Erythroblast (primary cell): ENCODE results near the gene TSC1.
"Not testable (repeated sequence)": the region's sequence is repeated elsewhere in the genome, so short reads cannot be mapped to it uniquely, and the experiment has no call there.

Experiments used
- DNase-seq, 2 experiments: peaks; one replicate each; lab custom pipeline; 2025; lab: John Stamatoyannopoulos, UW
- GATA1 ChIP-seq: IDR thresholded peaks from 2 replicates; pipeline ENCODE4 v1.6.1; 2011; ENCODE audit warnings: low read depth, mild to moderate bottlenecking, control low read depth, low read length, moderate library complexity
- POLR2A ChIP-seq: IDR thresholded peaks from 2 replicates; pipeline ENCODE4 v1.6.1; 2011; ENCODE audit warnings: mild to moderate bottlenecking, low read length

The TSC1 gene

DNA sequence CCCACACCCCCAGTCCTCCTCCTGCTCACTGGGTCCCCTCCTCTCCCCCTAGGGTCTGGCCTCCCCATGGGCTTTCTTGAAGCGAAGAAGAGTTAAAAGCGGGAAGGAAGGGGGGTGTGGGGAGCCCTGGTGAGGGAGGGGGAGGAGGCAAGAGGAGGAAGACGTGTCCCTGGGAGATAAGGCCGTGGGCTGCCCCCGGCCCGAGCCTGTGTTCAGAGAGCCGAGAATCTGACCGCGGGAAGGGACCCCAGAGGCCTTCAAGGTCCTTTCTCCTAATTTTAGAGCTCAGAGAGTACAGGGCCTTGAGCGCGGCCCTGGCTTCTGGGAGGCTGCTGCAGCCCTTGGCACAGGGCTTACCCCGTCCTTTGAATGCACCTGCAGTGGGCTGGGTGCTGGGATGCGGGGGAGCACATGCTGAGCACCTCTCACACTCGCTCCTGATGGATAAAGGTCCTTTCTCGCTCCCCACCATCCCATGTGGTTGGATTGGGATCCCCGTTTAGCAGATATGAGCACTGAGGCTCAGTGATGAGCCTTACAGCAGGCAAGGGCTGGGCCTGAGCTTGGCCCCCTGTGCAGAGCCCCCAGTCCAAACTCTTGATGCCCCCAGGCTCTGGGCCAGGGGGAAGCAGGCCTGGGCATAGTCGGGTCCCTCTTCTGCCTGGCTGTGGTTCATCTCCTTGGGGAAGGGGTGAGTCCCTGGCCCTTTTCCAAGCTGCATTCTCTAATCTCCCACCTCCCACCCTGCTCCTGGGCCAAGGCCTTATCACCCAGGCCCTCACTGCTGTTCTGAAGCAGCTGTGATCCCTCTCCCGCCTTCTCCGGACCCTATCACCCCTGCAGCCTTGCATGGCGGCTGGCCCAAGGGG lies 40.0 kb upstream of the TSC1 start:
- peak; percentile 96 to 99 for DNase-seq
- TF ChIP-seq POLR2A (peak; percentile 74), GATA1 (peak; percentile 42)

DNA sequence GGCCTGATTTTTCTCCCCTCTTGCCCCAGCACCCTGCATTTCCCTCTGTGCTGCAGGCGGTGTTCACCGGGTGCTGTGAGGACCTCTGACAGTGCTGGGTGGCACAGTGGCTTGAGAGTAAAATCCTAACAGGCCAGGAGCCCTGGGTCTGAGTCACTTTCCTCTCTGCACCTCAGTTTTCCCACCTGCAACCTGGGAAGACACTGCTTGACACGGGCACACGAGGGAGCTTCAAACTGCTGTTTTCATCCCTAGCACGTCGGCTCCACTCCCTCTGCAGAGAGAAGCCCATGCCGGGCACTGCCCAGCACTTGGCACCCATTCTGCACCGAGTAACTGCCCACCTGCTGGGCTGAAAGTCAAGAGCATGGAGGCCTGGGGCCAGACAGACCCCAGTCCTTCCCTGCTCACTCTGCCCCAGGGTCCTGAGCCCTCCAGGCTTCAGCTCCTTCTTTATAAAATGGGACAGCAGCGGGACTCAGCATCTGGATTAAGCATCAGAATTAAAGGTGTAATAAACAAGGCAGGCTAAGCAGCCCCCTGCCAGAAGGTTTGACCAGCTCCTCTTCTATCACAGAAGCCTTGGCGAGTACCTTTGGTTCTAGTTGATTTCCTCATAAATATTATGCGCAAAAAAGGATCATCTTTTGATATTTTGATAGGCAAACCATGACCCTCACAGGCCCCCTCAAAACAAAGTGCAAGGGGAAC lies 39.2 kb upstream of the TSC1 start:
- no peak for TF ChIP-seq GATA1
- TF ChIP-seq POLR2A = no peak
- DNase-seq = no peak

DNA sequence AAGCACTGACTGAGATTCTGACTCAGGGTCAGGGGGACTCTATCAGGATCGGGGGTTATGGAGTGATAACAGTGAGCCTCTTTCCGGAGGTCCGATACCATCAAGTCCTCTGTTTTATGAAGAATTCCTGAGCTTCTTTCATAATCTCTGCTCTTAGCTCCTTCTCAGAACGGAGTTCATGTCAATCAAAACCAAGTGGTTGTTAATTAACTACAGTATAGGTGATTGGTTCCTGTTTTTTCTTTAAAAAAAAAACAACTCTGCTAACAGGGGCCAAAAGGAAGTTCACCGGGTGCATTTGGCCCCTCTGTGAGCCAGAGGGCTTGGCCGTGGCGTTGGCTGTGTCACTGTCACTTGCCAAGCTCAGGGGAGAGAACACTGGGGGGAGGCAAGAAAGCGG lies 38.0 kb upstream of the TSC1 start:
- peak in 1 of 2 experiments; percentile 57 for DNase-seq
- no peak for TF ChIP-seq GATA1

DNA sequence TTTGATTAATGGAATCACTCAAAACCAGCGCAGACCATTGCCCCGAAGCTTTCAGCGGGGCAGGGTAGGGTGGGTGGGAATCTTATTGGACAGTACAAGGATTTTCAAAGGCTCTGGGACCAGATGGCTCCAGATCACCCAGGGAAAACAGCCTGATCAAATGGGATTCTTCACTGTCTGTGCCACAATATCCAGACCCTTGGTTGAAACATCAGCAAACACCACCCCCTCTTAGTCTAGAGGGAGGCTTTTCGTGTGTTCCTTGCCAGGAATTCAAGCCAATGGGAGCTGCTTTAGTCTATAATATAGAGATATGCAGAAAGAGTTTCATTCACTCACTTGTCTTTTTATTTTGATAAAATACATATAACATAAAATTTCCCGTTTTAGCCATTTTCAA lies 35.7 kb upstream of the TSC1 start:
- no peak for DNase-seq
- no peak for TF ChIP-seq GATA1
- peak; percentile 1 for TF ChIP-seq POLR2A

DNA sequence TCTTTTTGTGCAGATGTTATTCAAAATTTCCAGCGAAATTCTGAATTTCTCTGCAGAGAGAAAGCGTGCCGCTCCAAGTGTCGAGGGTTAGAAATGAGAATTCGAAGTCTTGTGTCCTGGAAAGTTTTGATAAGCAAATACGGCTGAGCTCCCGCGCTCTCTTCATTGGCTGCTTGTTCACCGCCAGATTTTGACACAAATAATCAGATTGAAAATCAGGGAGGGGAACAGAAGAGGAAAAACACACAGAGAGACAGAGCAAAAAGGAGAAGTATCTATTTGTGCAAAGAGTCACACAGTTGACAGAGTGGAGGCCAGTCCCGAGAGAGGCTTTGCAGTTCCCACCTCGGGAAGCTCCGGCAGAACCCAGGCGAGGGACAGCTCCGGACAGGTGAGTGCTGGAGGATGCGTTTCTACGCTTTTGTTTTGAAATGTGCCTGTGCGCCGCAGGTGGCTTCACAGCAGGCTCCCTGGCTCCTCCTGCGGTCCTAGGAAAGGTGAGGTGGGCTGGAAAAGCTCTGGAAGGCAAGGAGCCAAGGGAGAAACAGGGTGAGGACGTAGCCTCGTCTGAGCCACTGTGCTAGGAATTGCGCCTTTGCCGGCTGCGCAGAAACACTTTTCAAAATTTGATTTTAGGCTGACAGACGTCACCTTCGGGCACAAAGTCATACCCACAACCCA lies 34.2 kb upstream of the TSC1 start, which contains the start of gene GFI1B:
Gene GFI1B, plus strand, starts transcription at position 244 of the 681 bp plus-strand sequence. CDS start 7,985 bp downstream, outside the sequence.
- TF ChIP-seq GATA1 (no peak), POLR2A (peak; percentile 96)

DNA sequence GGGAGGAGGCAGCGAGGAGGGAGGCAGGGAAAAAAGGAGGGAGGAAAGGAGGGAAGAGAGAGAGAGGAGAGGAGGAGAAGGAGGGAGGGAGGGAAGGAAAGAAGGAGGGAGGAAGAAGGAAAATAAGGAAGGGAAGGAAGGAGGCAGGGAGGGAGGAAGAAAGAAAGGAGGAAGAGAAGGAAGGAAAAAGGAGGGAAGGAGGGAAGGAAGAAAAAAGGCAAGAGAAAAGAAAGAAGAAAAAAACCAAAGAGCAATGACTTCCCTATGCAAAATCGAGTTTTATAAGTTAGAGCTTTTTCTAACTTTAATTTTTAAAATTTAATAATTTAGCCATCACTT lies 33.7 kb upstream of the TSC1 start:
- TF ChIP-seq GATA1 (no peak), POLR2A (no peak)

More for the DNA sequence above, 34.2 kb upstream of the TSC1 start, which contains the start of gene GFI1B:
- peak; percentile 84 to 90 for DNase-seq

DNA sequence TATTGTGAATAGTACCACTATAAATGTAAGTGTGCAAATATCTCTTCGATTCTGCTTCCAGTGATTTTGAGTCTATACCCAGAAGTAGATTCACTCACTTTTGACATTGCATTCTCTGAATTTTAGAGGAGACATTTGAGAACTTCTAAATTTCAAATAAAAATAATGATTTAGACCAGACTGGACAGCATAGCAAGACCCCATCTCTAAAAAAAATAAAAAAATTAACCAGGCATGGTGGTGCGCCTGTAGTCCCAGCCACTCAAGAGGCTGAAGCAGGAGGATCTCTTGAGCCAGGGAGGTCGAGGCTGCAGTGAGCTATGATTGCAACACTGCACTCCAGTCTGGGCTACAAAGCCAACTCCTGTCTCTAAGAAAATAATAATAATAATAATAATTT lies 32.2 kb upstream of the TSC1 start:
- no peak for DNase-seq
- TF ChIP-seq POLR2A (no peak), GATA1 (no peak)

More for the DNA sequence above, 33.7 kb upstream of the TSC1 start:
- DNase-seq = no peak

DNA sequence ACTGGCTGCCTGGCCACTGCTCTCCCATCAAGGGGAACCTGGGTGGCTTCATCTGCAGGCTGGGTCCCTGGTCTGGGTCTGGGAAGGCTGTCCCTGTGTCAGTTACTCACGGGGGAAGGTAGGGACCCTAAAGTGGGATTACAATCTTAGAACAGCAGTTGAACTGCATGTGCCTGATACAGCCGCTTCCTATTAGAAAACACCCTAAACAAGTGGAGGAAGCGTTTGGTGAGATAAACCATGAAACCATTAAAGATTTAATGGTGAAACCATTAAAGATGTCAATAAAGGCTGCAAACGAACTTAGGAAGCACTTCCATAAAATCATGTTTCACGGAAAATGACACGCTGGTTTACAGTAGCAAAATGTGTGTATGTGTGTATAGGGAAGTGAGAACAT lies 31.5 kb upstream of the TSC1 start:
- DNase-seq = no peak
- TF ChIP-seq GATA1 = no peak
- TF ChIP-seq POLR2A = no peak

DNA sequence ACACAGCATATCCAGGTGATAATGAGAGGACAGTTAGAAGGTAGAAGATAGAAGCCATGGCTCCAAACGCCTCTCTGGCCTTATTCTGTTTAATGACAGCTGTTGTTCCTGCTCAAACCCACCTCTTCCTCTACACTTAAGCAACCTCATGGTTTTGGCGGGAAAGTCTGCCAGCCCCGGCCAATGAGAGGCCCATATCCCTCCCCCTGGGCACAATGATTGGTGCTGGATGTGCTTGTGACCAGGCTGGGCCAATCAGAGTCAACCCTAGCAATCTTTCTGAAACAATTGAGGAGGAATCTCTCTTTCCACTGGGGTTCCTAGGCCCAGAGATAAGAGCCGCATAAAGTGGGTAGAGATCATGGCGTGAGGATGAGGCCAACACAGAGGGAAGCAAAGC lies 29.3 kb upstream of the TSC1 start:
- TF ChIP-seq GATA1 (no peak), POLR2A (no peak)
- DNase-seq = peak in 1 of 2 experiments; percentile 66

DNA sequence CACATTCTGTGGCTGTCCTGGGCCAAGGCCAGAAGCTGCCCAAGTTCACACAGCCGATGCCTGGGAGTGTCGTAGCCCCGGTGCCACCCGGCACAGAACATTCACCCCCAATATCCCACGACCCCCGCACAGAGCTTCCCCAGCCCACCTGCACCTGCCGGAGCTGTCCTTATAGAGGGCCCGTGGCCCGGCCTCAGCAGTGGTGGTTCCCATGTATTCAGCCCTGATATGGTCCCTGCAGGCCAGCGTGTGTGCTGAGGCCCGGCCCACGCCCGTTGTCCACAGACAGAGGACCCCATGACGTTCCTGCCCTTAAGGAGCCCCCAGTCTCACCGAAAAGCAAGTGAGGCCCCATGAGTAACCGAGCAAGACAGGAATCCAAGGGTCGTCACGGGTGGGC lies 28.8 kb upstream of the TSC1 start:
- DNase-seq = no peak
- TF ChIP-seq GATA1 (no peak), POLR2A (no peak)

DNA sequence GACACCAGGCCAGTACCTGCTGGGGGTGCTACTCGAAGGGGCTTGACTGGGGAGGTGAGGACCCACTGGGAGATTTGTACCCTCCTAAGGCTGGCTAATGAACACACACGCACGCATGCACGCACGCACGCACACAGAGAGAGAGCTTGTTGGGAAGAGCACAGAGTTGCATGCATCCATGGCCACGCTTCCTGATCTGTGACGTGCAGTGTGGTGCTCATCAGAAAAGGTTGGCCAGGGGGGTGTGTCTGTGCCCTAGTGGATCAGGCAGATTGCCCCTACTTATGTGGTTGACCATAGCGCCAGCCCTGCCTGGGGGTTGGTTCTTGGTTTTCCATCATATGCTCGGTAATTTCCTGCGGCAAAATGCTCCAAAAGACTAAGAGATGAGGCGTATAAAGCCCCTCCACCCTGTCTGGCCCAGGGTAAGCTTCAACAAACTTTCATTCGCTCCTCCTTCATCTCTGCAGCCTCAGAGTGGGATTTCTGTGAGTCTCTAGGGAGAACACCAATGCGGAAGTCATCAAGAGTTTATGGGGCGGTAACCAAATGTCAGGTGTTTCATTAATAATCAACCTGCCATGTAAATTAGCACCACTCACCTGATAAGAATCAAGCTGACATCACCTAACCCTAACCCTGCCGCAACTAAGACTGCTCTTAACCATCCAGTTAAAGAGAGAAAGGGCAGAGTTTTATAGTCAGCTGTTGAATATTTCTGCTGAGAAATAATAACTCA lies 26.1 kb upstream of the TSC1 start:
- no peak for DNase-seq
- no peak for TF ChIP-seq POLR2A
- TF ChIP-seq GATA1 = no peak

DNA sequence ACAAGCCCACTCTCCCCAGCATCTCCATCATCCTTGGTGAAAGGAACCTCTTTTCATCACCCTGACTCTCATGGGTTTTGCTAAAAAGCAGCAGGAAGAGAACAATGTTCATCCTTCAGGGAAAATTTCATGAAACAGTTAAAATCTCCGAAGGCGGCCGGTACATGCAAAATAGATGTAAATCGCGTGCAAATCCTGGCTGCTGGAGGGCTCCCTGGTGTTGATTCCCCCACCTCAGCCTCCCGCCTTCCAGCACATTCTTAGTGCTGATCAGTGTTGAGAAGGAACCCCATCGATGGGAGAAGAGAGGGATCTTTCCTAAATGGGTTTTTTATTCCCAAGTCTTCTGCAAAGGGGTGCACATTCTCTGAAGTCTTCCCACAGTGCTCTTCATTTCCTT lies 25.4 kb upstream of the TSC1 start:
- TF ChIP-seq GATA1 = no peak
- TF ChIP-seq POLR2A = no peak
- no peak for DNase-seq

DNA sequence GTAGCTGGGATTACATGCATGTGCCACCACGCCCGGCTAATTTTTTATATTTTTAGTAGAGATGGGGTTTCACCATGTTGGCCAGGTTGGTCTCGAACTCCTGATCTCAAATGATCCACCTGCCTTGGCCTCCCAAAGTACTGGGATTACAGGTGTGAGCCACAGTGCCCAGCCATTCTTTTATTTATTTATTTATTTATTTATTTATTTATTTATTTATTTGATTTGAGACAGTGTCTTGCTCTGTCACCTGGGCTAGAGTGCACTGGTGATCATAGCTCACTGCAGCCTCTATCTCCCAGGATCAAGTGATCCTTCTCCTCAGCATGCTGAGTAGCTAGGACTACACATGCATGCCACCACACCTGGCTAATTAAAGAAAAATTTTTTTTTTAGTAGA lies 23.5 kb upstream of the TSC1 start:
- not testable (repeated sequence) for DNase-seq
